Measurements from ENCODE around the gene DSTN. TPM values are rescaled to one million over a fixed set of nuclear protein-coding genes. Genes with fewer than 3 reads are reported as not detected.

Gene DSTN
- total RNA-seq, 4 donors from 2014 or later: 242 to 616 (median 360) TPM

DNA sequence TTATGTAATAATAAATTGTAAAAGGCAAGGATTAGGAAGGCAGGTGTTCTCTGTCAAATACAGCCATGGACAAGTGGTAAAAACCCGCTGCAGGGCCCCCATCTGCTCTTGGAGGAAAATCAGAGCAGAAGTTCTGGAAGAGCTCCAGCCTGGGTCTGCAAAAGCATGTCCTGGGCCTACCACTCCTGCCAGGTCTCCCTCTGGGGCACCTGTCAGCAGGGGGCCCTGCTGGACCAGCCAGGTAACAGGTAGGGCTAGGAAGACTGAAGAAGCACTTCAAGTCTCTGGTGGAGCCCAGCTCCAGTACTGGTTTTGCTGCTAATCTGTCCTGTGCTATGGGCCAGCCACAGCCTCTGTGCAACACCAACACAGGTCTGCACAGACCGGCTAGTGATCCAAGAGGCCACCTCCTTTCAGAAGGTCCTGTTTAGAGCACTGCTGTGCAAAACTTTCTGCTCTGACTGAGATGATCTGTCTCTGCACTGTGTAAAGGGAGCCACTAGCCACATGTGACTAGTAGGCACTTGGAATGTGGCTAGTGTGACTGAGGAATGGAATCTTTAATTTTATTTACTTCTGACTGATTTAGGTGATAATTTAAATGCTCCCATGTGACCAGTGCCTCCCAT is 82.0 kb downstream of the DSTN start:
- TF ChIP-seq, protein P1, sequence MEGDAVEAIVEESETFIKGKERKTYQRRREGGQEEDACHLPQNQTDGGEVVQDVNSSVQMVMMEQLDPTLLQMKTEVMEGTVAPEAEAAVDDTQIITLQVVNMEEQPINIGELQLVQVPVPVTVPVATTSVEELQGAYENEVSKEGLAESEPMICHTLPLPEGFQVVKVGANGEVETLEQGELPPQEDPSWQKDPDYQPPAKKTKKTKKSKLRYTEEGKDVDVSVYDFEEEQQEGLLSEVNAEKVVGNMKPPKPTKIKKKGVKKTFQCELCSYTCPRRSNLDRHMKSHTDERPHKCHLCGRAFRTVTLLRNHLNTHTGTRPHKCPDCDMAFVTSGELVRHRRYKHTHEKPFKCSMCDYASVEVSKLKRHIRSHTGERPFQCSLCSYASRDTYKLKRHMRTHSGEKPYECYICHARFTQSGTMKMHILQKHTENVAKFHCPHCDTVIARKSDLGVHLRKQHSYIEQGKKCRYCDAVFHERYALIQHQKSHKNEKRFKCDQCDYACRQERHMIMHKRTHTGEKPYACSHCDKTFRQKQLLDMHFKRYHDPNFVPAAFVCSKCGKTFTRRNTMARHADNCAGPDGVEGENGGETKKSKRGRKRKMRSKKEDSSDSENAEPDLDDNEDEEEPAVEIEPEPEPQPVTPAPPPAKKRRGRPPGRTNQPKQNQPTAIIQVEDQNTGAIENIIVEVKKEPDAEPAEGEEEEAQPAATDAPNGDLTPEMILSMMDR (IDR thresholded peaks at IDR 0.05): peak in 2 of 6 experiments; percentile 4 to 16
- no peak for TF ChIP-seq POLR2A (IDR thresholded peaks at IDR 0.05)
- DNase-seq: no peak
- 19 to 67% methylated on average over 2 of the region's 2 CpGs for WGBS, 2 donors
- H3K4me3 ChIP-seq: no peak overlapping the region
- peaks cover 4 to 74% (median 20%) of the 10 kb centered on the region in 3 donors for H3K4me1 ChIP-seq
- H3K27ac ChIP-seq: peak overlapping the region in 1 of 4 donors; percentile 12
- H3K36me3 ChIP-seq: peaks cover 0 to 33% (median 0%) of the 10 kb centered on the region in 3 donors
- no peaks in the 10 kb centered on the region for H3K9me3 ChIP-seq
- intact Hi-C loops (cut with DNase I): no loop called here
- H3K27me3 ChIP-seq: no peaks in the 10 kb centered on the region

DNA sequence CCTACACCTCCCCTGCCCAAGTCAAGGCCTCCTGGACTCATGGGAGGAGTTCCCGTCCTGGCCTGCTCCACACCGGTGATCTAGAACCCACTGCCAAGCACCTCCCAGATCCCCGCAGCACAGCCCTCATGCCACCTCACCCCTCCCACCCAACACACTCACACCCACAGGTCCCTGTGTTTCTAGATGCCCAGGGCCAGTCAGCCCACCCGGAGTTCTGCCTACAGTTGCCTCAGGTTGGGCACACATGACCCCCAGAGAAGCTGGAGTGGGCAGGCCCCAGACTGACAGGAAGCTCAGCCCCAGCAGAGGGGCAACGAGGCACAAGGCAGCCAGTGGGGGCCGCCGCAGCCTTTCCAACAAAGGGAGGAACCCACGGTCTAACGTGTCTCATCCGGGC is 82.5 kb downstream of the DSTN start:
- Histone ChIP-seq H3K27ac (no peak overlapping the region), H3K36me3 (peaks cover 0 to 39% (median 0%) of the 10 kb centered on the region in 3 donors), H3K9me3 (no peaks in the 10 kb centered on the region), H3K4me3 (no peak overlapping the region), H3K27me3 (no peaks in the 10 kb centered on the region), H3K4me1 (peaks cover 4 to 70% (median 20%) of the 10 kb centered on the region in 3 donors)
- DNase-seq: no peak
- no peak for TF ChIP-seq POLR2A (IDR thresholded peaks at IDR 0.05)
- TF ChIP-seq, protein P1 (IDR thresholded peaks at IDR 0.05): no peak
- intact Hi-C loops (cut with DNase I): no loop called here
- WGBS, 2 donors: 63 to 83% methylated on average over 3 to 8 of the region's 10 CpGs

DNA sequence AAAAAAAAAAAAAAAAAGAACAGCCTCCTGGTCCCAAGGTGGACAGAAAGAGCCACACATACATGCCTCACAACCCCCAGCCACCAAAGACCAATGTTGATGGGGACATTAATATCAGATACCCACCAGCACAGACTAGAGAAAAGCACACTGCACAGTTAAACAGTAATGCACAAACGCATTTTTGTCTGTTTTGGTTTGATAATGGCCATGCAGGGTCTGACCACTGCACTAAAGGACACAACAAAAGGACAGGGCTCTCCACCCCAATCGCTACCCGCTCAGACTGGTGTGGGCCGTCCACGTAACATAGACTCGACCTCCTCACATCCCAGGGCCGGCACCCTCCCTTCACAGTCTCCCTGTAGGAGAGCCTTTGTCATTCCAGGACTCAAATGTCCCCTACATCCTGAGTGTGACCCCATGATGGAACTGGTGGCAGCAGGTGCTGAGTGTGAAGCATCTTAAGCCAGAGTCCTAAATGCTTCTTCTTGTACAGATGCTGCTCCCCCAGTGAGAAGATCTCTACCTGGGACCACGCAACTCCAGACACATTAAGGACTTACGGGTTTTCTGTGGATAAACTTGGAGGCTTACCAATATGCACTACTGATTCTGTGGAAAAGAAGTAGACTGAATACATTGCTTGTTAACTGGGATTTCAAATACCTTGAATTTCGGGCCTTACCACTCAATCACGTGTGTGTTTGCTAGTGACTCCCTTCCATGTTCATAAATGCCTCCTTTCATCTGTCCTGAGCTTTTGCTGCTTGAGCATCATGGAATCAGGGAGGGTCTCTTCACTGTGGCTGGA is 84.2 kb downstream of the DSTN start:
- no peaks in the 10 kb centered on the region for H3K27me3 ChIP-seq
- TF ChIP-seq, protein P1 (IDR thresholded peaks at IDR 0.05): no peak
- TF ChIP-seq POLR2A (IDR thresholded peaks at IDR 0.05): no peak
- H3K27ac ChIP-seq: no peak overlapping the region
- peaks cover 4 to 55% (median 6%) of the 10 kb centered on the region in 3 donors for H3K36me3 ChIP-seq
- no peak for DNase-seq
- WGBS, 2 donors: 89 to 98% methylated on average over 10 to 11 of the region's 11 CpGs
- intact Hi-C loops (cut with DNase I): no loop called here
- peaks cover 4 to 54% (median 20%) of the 10 kb centered on the region in 3 donors for H3K4me1 ChIP-seq
- H3K9me3 ChIP-seq: peaks cover 0 to 10% (median 5%) of the 10 kb centered on the region in 3 donors
- H3K4me3 ChIP-seq: no peak overlapping the region

DNA sequence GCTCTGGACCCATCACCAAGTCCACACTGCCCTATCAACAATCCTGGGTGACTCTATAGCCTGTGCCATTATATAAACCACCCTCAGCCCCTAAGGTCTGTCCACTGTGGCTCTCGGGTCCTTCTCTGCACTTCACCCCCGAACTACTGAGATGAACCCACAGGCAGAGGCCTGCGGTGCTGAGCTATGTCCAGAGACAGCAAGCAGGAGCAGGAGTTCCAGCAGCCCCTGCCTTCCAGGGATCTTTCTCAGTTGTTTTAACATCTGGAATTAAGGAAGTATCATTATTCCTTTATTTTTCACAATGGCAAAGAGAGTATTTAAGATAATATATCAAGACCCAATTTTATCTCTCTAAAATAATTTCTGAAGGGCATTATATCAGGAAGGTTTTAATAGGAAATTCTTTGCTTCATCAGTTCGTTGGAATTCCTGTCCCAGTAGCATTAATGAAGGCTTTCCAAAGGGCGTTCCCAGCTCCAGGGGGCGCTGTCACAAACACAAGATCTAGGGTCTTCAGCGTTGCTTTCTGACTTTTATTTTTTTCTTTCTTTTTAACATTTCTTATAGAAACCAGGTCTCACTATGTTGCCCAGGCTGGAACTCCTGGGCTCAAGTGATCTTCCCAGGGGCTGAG is 84.9 kb downstream of the DSTN start:
- intact Hi-C loops (cut with DNase I): no loop called here
- DNase-seq: no peak
- Histone ChIP-seq H3K4me1 (peaks cover 4 to 46% (median 16%) of the 10 kb centered on the region in 3 donors), H3K27me3 (no peaks in the 10 kb centered on the region), H3K27ac (no peak overlapping the region), H3K4me3 (no peak overlapping the region), H3K9me3 (peaks cover 0 to 10% (median 5%) of the 10 kb centered on the region in 3 donors), H3K36me3 (peaks cover 4 to 62% (median 6%) of the 10 kb centered on the region in 3 donors)
- TF ChIP-seq POLR2A (IDR thresholded peaks at IDR 0.05): no peak
- TF ChIP-seq, protein P1 (IDR thresholded peaks at IDR 0.05): peak in 4 of 6 experiments; percentile 35 to 53 (median 44)
- WGBS, 2 donors: 60 to 65% methylated on average over 7 of the region's 7 CpGs

Data from esophagus squamous epithelium (tissue), 5 donors.